MM.1S (cell line): ENCODE results near the gene PNPLA5.

ENCODE experiments used
- DNase-seq: peaks from one replicate; pipeline ENCODE4 v3.0.0-alpha.2; 2015
- H2AFZ ChIP-seq: fragments of 300-600 bp; sonication (generic); 2 replicates; pipeline ENCODE4 v1.6.0; 2016; ENCODE audit warnings: antibody characterized with exemption, low read length
- H3F3A ChIP-seq: fragments of 300-600 bp; sonication (generic); 2 replicates; pipeline ENCODE4 v1.6.1; 2016; ENCODE audit warnings: mild to moderate bottlenecking, antibody characterized with exemption, low read length, moderate library complexity, mixed read lengths; ENCODE audit not compliant: insufficient read depth
- H3K27ac ChIP-seq: fragments of 300-600 bp; sonication (generic); 2 replicates; pipeline ENCODE4 v1.5.1; 2016; ENCODE audit warnings: mild to moderate bottlenecking, low read length
- H3K27me3 ChIP-seq: fragments of 300-600 bp; sonication (generic); replicated peaks from 2 replicates; pipeline ENCODE4 v1.6.0; 2016; ENCODE audit warnings: low read length; ENCODE audit not compliant: insufficient read depth
- H3K36me3 ChIP-seq: fragments of 300-600 bp; sonication (generic); replicated peaks from 2 replicates; pipeline ENCODE4 v1.6.1; 2016; ENCODE audit warnings: mild to moderate bottlenecking, low read length, mixed read lengths; ENCODE audit not compliant: insufficient read depth
- H3K4me1 ChIP-seq: fragments of 300-600 bp; sonication (generic); 2 replicates; pipeline ENCODE4 v1.6.1; 2016; ENCODE audit warnings: low read length, mixed read lengths
- H3K4me2 ChIP-seq: fragments of 300-600 bp; sonication (generic); 2 replicates; pipeline ENCODE4 v1.6.0; 2016; ENCODE audit warnings: low read depth, low read length
- H3K4me3 ChIP-seq: fragments of 300-600 bp; sonication (generic); 2 replicates; pipeline ENCODE4 v1.5.1; 2016; ENCODE audit warnings: low read length, mixed read lengths
- H3K79me2 ChIP-seq: fragments of 300-600 bp; sonication (generic); 2 replicates; pipeline ENCODE4 v1.6.1; 2016; ENCODE audit warnings: mixed run types, low read length, mixed read lengths
- H3K9ac ChIP-seq: fragments of 300-600 bp; sonication (generic); 2 replicates; pipeline ENCODE4 v1.6.1; 2016; ENCODE audit warnings: low read length, mixed read lengths
- H3K9me2 ChIP-seq: fragments of 300-600 bp; sonication (generic); replicated peaks from 2 replicates; pipeline ENCODE4 v1.6.1; 2016; ENCODE audit warnings: mild to moderate bottlenecking, low read length, mixed read lengths; ENCODE audit not compliant: insufficient read depth
- H3K9me3 ChIP-seq: fragments of 300-600 bp; sonication (generic); replicated peaks from 2 replicates; pipeline ENCODE4 v1.6.1; 2016; ENCODE audit warnings: mild to moderate bottlenecking, low read length, mixed read lengths; ENCODE audit not compliant: insufficient read depth
- H4K20me1 ChIP-seq: fragments of 300-600 bp; sonication (generic); 2 replicates; pipeline ENCODE4 v1.6.1; 2016; ENCODE audit warnings: mild to moderate bottlenecking, low read length, moderate library complexity, mixed read lengths; ENCODE audit not compliant: insufficient read depth
- EZH2 ChIP-seq: fragments of 300-600 bp; sonication (generic); optimal IDR thresholded peaks from 2 replicates; pipeline ENCODE3; 2017; ENCODE audit warnings: low read depth, mild to moderate bottlenecking, antibody characterized with exemption, low read length, mixed read lengths
- EZH2phosphoT487 ChIP-seq: fragments of 300-600 bp; sonication (generic); IDR thresholded peaks from 2 replicates; pipeline ENCODE4 v1.6.1; 2018; ENCODE audit warnings: antibody characterized with exemption, low read length
- TF ChIP-seq, protein P1 (sequence below): fragments of 300-600 bp; sonication (generic); IDR thresholded peaks from 2 replicates; pipeline ENCODE4 v1.5.1; 2016; ENCODE audit warnings: antibody characterized with exemption, low read length, mixed read lengths

PNPLA5 gene

DNA sequence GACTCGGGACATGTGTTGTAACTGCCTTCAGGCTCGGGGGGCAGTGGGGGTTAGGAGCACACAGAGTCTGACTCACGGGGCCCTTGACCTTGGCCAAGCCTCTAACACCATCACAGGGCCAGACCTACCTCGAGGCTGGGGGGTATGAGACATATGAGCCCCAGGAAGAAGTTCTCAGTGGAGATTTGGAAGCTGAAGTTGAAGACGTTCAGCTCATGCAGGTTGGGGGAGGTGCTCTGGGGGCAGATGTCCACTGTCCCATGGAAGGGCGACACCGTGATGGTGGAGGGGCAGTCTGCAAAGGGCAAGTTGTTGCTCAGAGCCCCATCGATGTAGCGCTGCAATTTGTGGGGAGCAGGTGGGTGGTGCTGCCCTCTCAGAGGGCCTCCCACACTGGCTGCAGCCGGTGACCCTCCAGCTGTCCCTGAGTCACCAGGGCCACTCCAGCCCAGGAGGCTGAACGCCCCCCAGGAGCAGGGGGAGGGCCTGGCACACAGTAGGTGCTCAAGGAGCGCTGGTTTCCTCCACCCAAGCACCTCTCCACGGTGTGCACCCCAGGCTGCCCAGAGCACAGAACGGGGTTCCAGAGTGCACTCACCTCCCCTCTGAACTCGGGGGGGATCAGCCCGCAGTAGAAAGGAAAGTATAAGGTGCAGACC, 2.5 kb downstream of the PNPLA5 start:
- Histone ChIP-seq H3K36me3 (no peaks in the 10 kb centered on the region), H3K9me3 (no peaks in the 10 kb centered on the region), H2AFZ (no peak overlapping the region), H3K79me2 (no peaks in the 10 kb centered on the region), H3K9me2 (no peaks in the 10 kb centered on the region), H3K4me2 (no peak overlapping the region), H3K9ac (no peak overlapping the region), H3K27me3 (peaks cover 86% of the 10 kb centered on the region), H3K27ac (no peak overlapping the region), H4K20me1 (no peaks in the 10 kb centered on the region), H3K4me1 (peaks cover 6% of the 10 kb centered on the region; the same call in 1 of the 2 replicates), H3F3A (no peaks in the 10 kb centered on the region), H3K4me3 (no peak overlapping the region)
- TF ChIP-seq EZH2phosphoT487 (no peak), EZH2 (no peak)
- TF ChIP-seq, protein P1, sequence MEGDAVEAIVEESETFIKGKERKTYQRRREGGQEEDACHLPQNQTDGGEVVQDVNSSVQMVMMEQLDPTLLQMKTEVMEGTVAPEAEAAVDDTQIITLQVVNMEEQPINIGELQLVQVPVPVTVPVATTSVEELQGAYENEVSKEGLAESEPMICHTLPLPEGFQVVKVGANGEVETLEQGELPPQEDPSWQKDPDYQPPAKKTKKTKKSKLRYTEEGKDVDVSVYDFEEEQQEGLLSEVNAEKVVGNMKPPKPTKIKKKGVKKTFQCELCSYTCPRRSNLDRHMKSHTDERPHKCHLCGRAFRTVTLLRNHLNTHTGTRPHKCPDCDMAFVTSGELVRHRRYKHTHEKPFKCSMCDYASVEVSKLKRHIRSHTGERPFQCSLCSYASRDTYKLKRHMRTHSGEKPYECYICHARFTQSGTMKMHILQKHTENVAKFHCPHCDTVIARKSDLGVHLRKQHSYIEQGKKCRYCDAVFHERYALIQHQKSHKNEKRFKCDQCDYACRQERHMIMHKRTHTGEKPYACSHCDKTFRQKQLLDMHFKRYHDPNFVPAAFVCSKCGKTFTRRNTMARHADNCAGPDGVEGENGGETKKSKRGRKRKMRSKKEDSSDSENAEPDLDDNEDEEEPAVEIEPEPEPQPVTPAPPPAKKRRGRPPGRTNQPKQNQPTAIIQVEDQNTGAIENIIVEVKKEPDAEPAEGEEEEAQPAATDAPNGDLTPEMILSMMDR = no peak
- no peak for DNase-seq

DNA sequence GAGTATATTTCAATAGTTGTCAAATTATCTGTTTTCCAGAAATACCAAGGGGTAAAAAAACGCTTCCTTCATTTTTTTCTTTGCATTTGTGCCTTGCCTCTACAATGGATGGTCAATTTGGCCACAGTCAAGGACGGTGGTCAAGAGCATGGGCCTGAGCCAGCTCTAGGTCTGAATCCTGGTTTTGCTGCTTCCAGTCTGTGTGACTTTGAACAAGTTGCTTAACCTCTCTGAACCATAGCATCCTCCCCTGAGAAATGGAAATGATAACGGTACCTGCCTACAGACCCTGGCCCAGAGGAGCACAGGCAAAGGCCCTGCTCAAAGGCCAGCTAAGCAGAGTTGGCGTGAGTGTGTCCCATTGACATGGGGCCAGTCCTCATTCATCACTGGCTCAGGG, 3.1 kb downstream of the PNPLA5 start:
- Histone ChIP-seq H3F3A (no peaks in the 10 kb centered on the region), H3K27ac (no peak overlapping the region), H3K9ac (no peak overlapping the region), H3K9me2 (no peaks in the 10 kb centered on the region), H3K36me3 (no peaks in the 10 kb centered on the region), H3K9me3 (no peaks in the 10 kb centered on the region), H2AFZ (no peak overlapping the region), H3K4me1 (peaks cover 7% of the 10 kb centered on the region; the same call in 1 of the 2 replicates), H3K27me3 (peaks cover 80% of the 10 kb centered on the region), H4K20me1 (no peaks in the 10 kb centered on the region), H3K4me3 (no peak overlapping the region), H3K4me2 (no peak overlapping the region), H3K79me2 (no peaks in the 10 kb centered on the region)
- TF ChIP-seq EZH2phosphoT487 (no peak), EZH2 (no peak)
- TF ChIP-seq, protein P1 = no peak
- DNase-seq = no peak

DNA sequence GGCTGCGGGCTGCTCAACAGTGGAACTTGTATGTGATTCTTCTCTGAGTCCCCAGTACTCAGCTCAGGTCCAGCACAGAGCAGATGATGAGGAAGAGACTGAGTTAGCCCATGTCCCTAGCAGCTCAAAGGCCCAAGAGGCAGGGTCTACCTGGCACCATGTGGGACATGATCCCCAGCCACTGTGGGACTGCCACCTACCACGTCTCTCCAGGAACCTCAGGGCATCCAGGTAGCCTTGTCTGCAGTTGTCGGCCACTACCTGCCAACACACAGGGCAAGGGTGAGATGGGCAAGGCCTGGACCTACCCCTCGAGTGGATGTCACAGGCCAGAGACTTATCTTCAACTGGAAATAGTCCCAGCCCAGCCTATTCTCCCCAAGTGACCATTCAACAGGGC, 4.4 kb downstream of the PNPLA5 start:
- H2AFZ ChIP-seq = no peak overlapping the region
- no peaks in the 10 kb centered on the region for H3K36me3 ChIP-seq
- no peaks in the 10 kb centered on the region for H3K9me2 ChIP-seq
- no peaks in the 10 kb centered on the region for H3K9me3 ChIP-seq
- peaks cover 73% of the 10 kb centered on the region for H3K27me3 ChIP-seq
- H3K79me2 ChIP-seq = no peaks in the 10 kb centered on the region
- TF ChIP-seq, protein P1 = no peak
- TF ChIP-seq EZH2 = no peak
- peaks cover 7% of the 10 kb centered on the region; the same call in 1 of the 2 replicates for H3K4me1 ChIP-seq
- H4K20me1 ChIP-seq = no peaks in the 10 kb centered on the region
- H3K4me3 ChIP-seq = no peak overlapping the region
- no peak overlapping the region for H3K4me2 ChIP-seq
- H3K9ac ChIP-seq = no peak overlapping the region
- no peak for DNase-seq
- H3F3A ChIP-seq = no peaks in the 10 kb centered on the region; the same call in 1 of the 2 replicates
- no peak overlapping the region for H3K27ac ChIP-seq
